Fibroblast of lung (primary cell): ENCODE measurements around the gene PREP.

Experiments used
- EZH2 ChIP-seq: IDR thresholded peaks from 2 replicates; pipeline ENCODE4 v1.5.1; 2012; ENCODE audit warnings: low read length, control low read depth, mild to moderate bottlenecking; ENCODE audit errors: missing control alignments
- TF ChIP-seq, protein P1 (sequence below), 2 donors: IDR thresholded peaks in 1 of 2; conservative IDR thresholded peaks in 1 of 2; 1 replicate in 1 of 2; 2 replicates in 1 of 2; pipeline ENCODE4 v1.5.1; 2011 to 2012; ENCODE audit warnings: low read length in 2 of 2, control low read depth in 1 of 2, inconsistent platforms in 1 of 2, low read depth in 1 of 2, mild to moderate bottlenecking in 1 of 2

- TF ChIP-seq, protein P1, sequence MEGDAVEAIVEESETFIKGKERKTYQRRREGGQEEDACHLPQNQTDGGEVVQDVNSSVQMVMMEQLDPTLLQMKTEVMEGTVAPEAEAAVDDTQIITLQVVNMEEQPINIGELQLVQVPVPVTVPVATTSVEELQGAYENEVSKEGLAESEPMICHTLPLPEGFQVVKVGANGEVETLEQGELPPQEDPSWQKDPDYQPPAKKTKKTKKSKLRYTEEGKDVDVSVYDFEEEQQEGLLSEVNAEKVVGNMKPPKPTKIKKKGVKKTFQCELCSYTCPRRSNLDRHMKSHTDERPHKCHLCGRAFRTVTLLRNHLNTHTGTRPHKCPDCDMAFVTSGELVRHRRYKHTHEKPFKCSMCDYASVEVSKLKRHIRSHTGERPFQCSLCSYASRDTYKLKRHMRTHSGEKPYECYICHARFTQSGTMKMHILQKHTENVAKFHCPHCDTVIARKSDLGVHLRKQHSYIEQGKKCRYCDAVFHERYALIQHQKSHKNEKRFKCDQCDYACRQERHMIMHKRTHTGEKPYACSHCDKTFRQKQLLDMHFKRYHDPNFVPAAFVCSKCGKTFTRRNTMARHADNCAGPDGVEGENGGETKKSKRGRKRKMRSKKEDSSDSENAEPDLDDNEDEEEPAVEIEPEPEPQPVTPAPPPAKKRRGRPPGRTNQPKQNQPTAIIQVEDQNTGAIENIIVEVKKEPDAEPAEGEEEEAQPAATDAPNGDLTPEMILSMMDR (conservative IDR thresholded peaks at IDR 0.05 in 1 of 2, IDR thresholded peaks at IDR 0.05 in 1 of 2; ENCODE audit: low read depth in 1 of 2, low read length in 2 of 2): peak; percentile 44 to 50
- TF ChIP-seq EZH2: no peak
Observed at GRCh38 chr6:105431226-105431625, 28.3 kb upstream of the PREP start.
